KMS-11 (cell line): Measurements from ENCODE around the gene WASL.

Source experiments
- H2AFZ ChIP-seq: fragments of 200-600 bp; sonication (generic); 2 replicates; pipeline ENCODE4 v1.6.1; 2016; ENCODE audit warnings: antibody characterized with exemption, mixed run types, low read depth
- H3K27ac ChIP-seq: fragments of 200-600 bp; sonication (generic); 2 replicates; pipeline ENCODE4 v1.6.1; 2016; ENCODE audit warnings: mild to moderate bottlenecking, mixed run types
- H3K27me3 ChIP-seq: fragments of 200-600 bp; sonication (generic); 2 replicates; pipeline ENCODE4 v1.6.1; 2017; ENCODE audit warnings: mild to moderate bottlenecking, low read depth, mixed run types, moderate library complexity; ENCODE audit not compliant: insufficient read depth
- H3K36me3 ChIP-seq: fragments of 200-600 bp; sonication (generic); 2 replicates; pipeline ENCODE4 v1.6.1; 2017; ENCODE audit warnings: mild to moderate bottlenecking, mixed run types; ENCODE audit not compliant: insufficient read depth
- H3K4me1 ChIP-seq: fragments of 200-600 bp; sonication (generic); 2 replicates; pipeline ENCODE4 v1.6.1; 2016; ENCODE audit warnings: mild to moderate bottlenecking, low read depth, mixed run types; ENCODE audit not compliant: poor library complexity, severe bottlenecking
- H3K4me2 ChIP-seq: fragments of 200-600 bp; sonication (generic); 2 replicates; pipeline ENCODE4 v1.7.0; 2016; ENCODE audit warnings: mild to moderate bottlenecking, mixed run types
- H3K4me3 ChIP-seq: fragments of 200-600 bp; sonication (generic); IDR thresholded peaks from 2 replicates; pipeline ENCODE4 v1.6.1; 2017; ENCODE audit warnings: low read depth, low read length, mixed read lengths; ENCODE audit not compliant: insufficient read depth
- H3K79me2 ChIP-seq: fragments of 200-600 bp; sonication (generic); 2 replicates; pipeline ENCODE4 v1.6.1; 2016; ENCODE audit warnings: low read depth, mixed run types; ENCODE audit not compliant: insufficient read depth
- H3K9ac ChIP-seq: fragments of 200-600 bp; sonication (generic); 2 replicates; pipeline ENCODE4 v1.6.1; 2016; ENCODE audit warnings: mild to moderate bottlenecking, mixed run types
- H4K20me1 ChIP-seq: fragments of 200-600 bp; sonication (generic); 2 replicates; pipeline ENCODE4 v1.6.1; 2016; ENCODE audit warnings: mild to moderate bottlenecking, mixed run types; ENCODE audit not compliant: insufficient read depth
- TF ChIP-seq, protein P1 (sequence below): fragments of 200-600 bp; sonication (generic); conservative IDR thresholded peaks from 2 replicates; pipeline ENCODE4 v1.6.1; 2017; ENCODE audit warnings: low read depth, mild to moderate bottlenecking, antibody characterized with exemption, low read length, moderate library complexity, mixed read lengths

WASL gene

DNA sequence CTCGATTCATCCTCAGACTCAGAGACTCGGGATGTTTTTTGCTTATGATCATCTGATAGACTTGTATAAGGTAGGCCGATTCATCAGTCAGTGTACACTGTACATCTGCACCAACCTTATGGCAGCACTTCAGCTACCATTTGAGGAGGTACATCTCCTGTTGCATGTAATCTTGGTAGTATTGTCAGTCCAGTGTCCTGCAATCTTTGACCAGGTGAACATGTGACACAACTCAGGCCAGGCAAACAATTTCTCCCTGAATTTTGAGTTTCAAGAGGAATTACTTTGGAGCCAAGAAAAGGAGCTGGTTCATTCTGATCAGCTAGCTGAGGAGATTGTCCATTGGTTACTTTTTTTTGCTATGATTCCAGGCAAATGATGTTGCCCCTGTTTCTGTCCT, 19.7 kb upstream of the WASL start:
- Histone ChIP-seq H2AFZ (no peak overlapping the region), H3K4me2 (no peak overlapping the region), H3K27ac (no peak overlapping the region), H3K79me2 (no peaks in the 10 kb centered on the region), H3K36me3 (no peaks in the 10 kb centered on the region), H3K4me1 (no peaks in the 10 kb centered on the region), H3K27me3 (no peaks in the 10 kb centered on the region), H3K9ac (no peak overlapping the region), H3K4me3 (no peak overlapping the region), H4K20me1 (no peaks in the 10 kb centered on the region)
- TF ChIP-seq, protein P1, sequence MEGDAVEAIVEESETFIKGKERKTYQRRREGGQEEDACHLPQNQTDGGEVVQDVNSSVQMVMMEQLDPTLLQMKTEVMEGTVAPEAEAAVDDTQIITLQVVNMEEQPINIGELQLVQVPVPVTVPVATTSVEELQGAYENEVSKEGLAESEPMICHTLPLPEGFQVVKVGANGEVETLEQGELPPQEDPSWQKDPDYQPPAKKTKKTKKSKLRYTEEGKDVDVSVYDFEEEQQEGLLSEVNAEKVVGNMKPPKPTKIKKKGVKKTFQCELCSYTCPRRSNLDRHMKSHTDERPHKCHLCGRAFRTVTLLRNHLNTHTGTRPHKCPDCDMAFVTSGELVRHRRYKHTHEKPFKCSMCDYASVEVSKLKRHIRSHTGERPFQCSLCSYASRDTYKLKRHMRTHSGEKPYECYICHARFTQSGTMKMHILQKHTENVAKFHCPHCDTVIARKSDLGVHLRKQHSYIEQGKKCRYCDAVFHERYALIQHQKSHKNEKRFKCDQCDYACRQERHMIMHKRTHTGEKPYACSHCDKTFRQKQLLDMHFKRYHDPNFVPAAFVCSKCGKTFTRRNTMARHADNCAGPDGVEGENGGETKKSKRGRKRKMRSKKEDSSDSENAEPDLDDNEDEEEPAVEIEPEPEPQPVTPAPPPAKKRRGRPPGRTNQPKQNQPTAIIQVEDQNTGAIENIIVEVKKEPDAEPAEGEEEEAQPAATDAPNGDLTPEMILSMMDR, result no peak

DNA sequence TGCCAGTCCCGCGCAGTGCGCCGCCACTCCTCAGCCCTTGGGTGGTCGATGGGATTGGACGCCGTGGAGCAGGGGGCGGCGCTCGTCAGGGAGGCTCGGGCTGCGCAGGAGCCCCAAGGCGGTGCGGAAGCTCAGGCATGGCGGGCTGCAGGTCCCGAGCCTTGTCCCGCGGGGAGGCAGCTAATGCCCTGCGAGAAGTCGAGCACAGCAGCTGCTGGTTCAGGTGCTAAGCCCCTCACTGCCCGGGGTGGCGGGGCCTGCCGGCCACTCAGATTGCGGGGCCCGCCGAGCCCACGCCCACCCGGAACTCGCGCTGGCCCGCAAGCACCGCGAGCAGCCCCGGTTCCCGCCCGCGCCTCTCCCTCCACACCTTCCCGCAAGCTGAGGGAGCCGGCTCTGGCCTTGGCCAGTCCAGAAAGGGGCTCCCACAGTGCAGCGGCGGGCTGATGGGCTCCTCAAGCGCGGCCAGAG, 14.4 kb upstream of the WASL start:
- H3K79me2 ChIP-seq, result no peaks in the 10 kb centered on the region
- H2AFZ ChIP-seq, result no peak overlapping the region
- H3K9ac ChIP-seq, result no peak overlapping the region
- no peaks in the 10 kb centered on the region for H3K27me3 ChIP-seq
- H3K36me3 ChIP-seq, result no peaks in the 10 kb centered on the region
- no peak overlapping the region for H3K27ac ChIP-seq
- TF ChIP-seq, protein P1, result no peak
- no peak overlapping the region for H3K4me2 ChIP-seq
- no peak overlapping the region for H3K4me3 ChIP-seq
- H4K20me1 ChIP-seq, result no peaks in the 10 kb centered on the region
- peaks cover 10% of the 10 kb centered on the region for H3K4me1 ChIP-seq

DNA sequence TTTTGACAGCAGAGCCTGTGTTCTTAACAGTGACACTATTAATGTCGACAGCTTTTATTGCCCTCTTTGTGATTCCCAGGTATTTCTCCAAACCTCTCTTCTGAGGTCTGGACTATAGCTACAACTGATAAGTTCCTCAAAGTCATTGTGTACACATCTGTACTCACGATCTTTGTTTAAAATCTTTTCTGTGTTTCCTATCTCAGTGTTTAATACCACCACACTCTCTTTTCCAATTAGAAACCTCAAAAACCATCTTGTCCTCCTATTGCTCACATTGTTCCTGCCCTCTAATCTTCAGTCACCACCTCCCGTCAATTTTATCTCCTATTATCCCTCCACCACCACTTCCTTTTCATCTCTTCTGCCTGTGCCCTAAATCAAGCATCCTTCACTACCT, 12.9 kb upstream of the WASL start:
- Histone ChIP-seq H2AFZ (no peak overlapping the region), H3K27ac (no peak overlapping the region), H3K4me2 (no peak overlapping the region), H3K4me1 (peaks cover 25% of the 10 kb centered on the region), H3K9ac (no peak overlapping the region), H3K4me3 (no peak overlapping the region), H4K20me1 (no peaks in the 10 kb centered on the region), H3K27me3 (no peaks in the 10 kb centered on the region), H3K79me2 (no peaks in the 10 kb centered on the region), H3K36me3 (no peaks in the 10 kb centered on the region)
- TF ChIP-seq, protein P1, result no peak

DNA sequence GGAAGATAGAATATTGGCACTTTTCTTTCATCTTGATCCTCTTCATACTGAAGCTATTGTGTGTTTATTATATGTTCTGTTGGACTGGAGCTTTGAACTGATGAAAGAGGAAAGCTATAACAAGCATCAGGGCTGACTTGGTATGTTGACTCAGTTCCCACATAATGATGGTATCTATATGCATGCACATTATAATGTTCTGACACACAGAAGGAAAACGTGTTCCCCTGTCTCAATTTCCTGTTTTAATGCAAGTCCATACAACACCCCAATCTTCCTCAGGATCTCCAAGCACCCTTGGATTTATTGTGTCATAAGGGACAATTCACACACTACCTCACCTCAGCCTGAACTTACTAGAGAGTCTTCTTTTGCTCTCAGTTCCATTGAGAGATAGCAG, 8.3 kb upstream of the WASL start:
- TF ChIP-seq, protein P1, result no peak

More for the DNA sequence above, 8.3 kb upstream of the WASL start:
- Histone ChIP-seq H4K20me1 (no peaks in the 10 kb centered on the region), H3K79me2 (no peaks in the 10 kb centered on the region), H2AFZ (no peak overlapping the region), H3K36me3 (no peaks in the 10 kb centered on the region), H3K4me2 (peak overlapping the region; percentile 38; the same call in 1 of the 2 replicates), H3K4me3 (no peak overlapping the region), H3K9ac (no peak overlapping the region), H3K4me1 (peaks cover 57% of the 10 kb centered on the region), H3K27ac (no peak overlapping the region), H3K27me3 (no peaks in the 10 kb centered on the region)
